HPDE6-E6E7 (cell line): ENCODE data around the gene MYL5.
"Not testable (repeated sequence)": the region's sequence is repeated elsewhere in the genome, so short reads cannot be mapped to it uniquely, and the experiment has no call there.

Experiments
- DNase-seq: peaks from one replicate; pipeline ENCODE4 v3.0.0; 2011; ENCODE audit warnings: missing footprints; ENCODE audit errors: extremely low spot score

MYL5 gene

GRCh38 chr4:656436-657337, 17.7 kb upstream of the MYL5 start:
- no peak for DNase-seq

GRCh38 chr4:657338-657833, 17.0 kb upstream of the MYL5 start:
- no peak for DNase-seq

- DNase-seq = no peak
These were observed 16.3 kb upstream of the MYL5 start for GRCh38 chr4:657834-658667.

GRCh38 chr4:658681-659667, 15.4 kb upstream of the MYL5 start:
- no peak for DNase-seq

GRCh38 chr4:659851-660250, 14.5 kb upstream of the MYL5 start:
- DNase-seq = no peak

- no peak for DNase-seq
These were observed 13.9 kb upstream of the MYL5 start for GRCh38 chr4:660401-660800.

- DNase-seq = no peak
These were observed 13.1 kb upstream of the MYL5 start for GRCh38 chr4:661231-661630.

GRCh38 chr4:661881-662761, 12.2 kb upstream of the MYL5 start:
- no peak for DNase-seq

GRCh38 chr4:663046-663437, 11.3 kb upstream of the MYL5 start:
- DNase-seq = no peak

- no peak for DNase-seq
These were observed 10.6 kb upstream of the MYL5 start for GRCh38 chr4:663438-664428.

- DNase-seq = no peak
These were observed 9.6 kb upstream of the MYL5 start for GRCh38 chr4:664713-665231.

GRCh38 chr4:665381-665750, 9.0 kb upstream of the MYL5 start:
- DNase-seq = no peak

- no peak for DNase-seq
These were observed 8.4 kb upstream of the MYL5 start for GRCh38 chr4:665751-666435.

GRCh38 chr4:666436-666810, 7.9 kb upstream of the MYL5 start:
- no peak for DNase-seq

GRCh38 chr4:666822-667544, 7.4 kb upstream of the MYL5 start:
- no peak for DNase-seq

- no peak for DNase-seq
These were observed 6.8 kb upstream of the MYL5 start for GRCh38 chr4:667545-667925.

GRCh38 chr4:668219-668618, 6.1 kb upstream of the MYL5 start:
- not testable (repeated sequence) for DNase-seq
